Liver (tissue), 9 donors: ENCODE data around the gene AIP. TPM values are rescaled to one million over a fixed set of nuclear protein-coding genes. Genes with fewer than 3 reads are reported as not detected.
A peak's percentile ranks its signal among the peaks of the same experiment; 100 is the strongest.

Experiments used
- DNase-seq: peaks from one replicate; pipeline ENCODE4 v3.0.0-alpha.2; 2017; ENCODE audit warnings: low spot score
- H3K27ac ChIP-seq, 2 donors: one replicate each; pipeline ENCODE4 v1.7.0; 2013; ENCODE audit warnings: inconsistent platforms in 2 of 2, low read length in 2 of 2, control low read depth in 1 of 2, low read depth in 1 of 2, mild to moderate bottlenecking in 1 of 2
- H3K27me3 ChIP-seq, 4 donors: one replicate each; pipeline versions ENCODE4 v1.6.1 to v1.7.0; 2013; ENCODE audit warnings: low read length in 3 of 4, inconsistent platforms in 1 of 4, mild to moderate bottlenecking in 1 of 4, moderate library complexity in 1 of 4; ENCODE audit not compliant: control insufficient read depth in 4 of 4, insufficient read depth in 4 of 4
- H3K36me3 ChIP-seq, 4 donors: one replicate each; pipeline versions ENCODE4 v1.6.1 to v1.7.0; 2013; ENCODE audit warnings: low read length in 3 of 4, mild to moderate bottlenecking in 3 of 4, low read depth in 1 of 4, moderate library complexity in 1 of 4; ENCODE audit not compliant: control insufficient read depth in 4 of 4, insufficient read depth in 3 of 4
- H3K4me1 ChIP-seq, 4 donors: one replicate each; pipeline versions ENCODE4 v1.6.1 to v1.7.0; 2013; ENCODE audit warnings: low read length in 3 of 4, mild to moderate bottlenecking in 3 of 4, moderate library complexity in 1 of 4; ENCODE audit not compliant: control insufficient read depth in 4 of 4, insufficient read depth in 4 of 4
- H3K4me3 ChIP-seq, 3 donors: one replicate each; pipeline versions ENCODE4 v1.6.1 to v1.7.0; 2013; ENCODE audit warnings: low read length in 3 of 3, control low read depth in 1 of 3, low read depth in 1 of 3, mild to moderate bottlenecking in 1 of 3
- H3K9ac ChIP-seq, 2 donors: one replicate each; pipeline ENCODE4 v1.7.0; 2013; ENCODE audit warnings: low read length in 2 of 2, mild to moderate bottlenecking in 2 of 2, moderate library complexity in 2 of 2, control low read depth in 1 of 2, low read depth in 1 of 2
- H3K9me3 ChIP-seq, 4 donors: one replicate each; pipeline versions ENCODE4 v1.6.1 to v1.7.0; 2013; ENCODE audit warnings: low read length in 3 of 4; ENCODE audit not compliant: control insufficient read depth in 4 of 4
- ATF3 ChIP-seq: IDR thresholded peaks from 2 replicates; pipeline ENCODE4 v1.6.1; 2016; ENCODE audit warnings: antibody characterized with exemption
- CTCF ChIP-seq: fragments of 150-350 bp; IDR thresholded peaks from 2 replicates; pipeline ENCODE4 v1.5.1; 2017; ENCODE audit warnings: improper control_type of control experiment, low read depth, low read length; ENCODE audit not compliant: missing input control
- EGR1 ChIP-seq, 2 donors: IDR thresholded peaks; 2 replicates each; pipeline ENCODE4 v1.6.1; 2016 to 2018; ENCODE audit warnings: antibody characterized with exemption in 2 of 2, low read depth in 2 of 2
- FOXA1 ChIP-seq: IDR thresholded peaks from 2 replicates; pipeline ENCODE4 v1.6.1; 2016; ENCODE audit warnings: antibody characterized with exemption
- GABPA ChIP-seq, 2 donors: IDR thresholded peaks in 1 of 2; conservative IDR thresholded peaks in 1 of 2; 2 replicates each; pipeline ENCODE4 v1.6.1; 2016; ENCODE audit warnings: antibody characterized with exemption in 2 of 2, mild to moderate bottlenecking in 1 of 2, moderate library complexity in 1 of 2
- HNF4A ChIP-seq, 2 donors: conservative IDR thresholded peaks; 2 replicates each; pipeline ENCODE4 v1.6.1; 2016; ENCODE audit warnings: antibody characterized with exemption in 2 of 2, mild to moderate bottlenecking in 2 of 2
- HNF4G ChIP-seq: IDR thresholded peaks from 2 replicates; pipeline ENCODE4 v1.6.1; 2016; ENCODE audit warnings: antibody characterized with exemption
- JUND ChIP-seq, 2 donors: IDR thresholded peaks; 2 replicates each; pipeline ENCODE4 v1.6.1; 2016; ENCODE audit warnings: antibody characterized with exemption in 2 of 2
- MAX ChIP-seq: IDR thresholded peaks from 2 replicates; pipeline ENCODE4 v1.6.1; 2016; ENCODE audit warnings: antibody characterized with exemption
- RAD21 ChIP-seq, 2 donors: IDR thresholded peaks; 2 replicates each; pipeline ENCODE4 v1.6.1; 2016; ENCODE audit warnings: antibody characterized with exemption in 2 of 2, mild to moderate bottlenecking in 2 of 2
- REST ChIP-seq: IDR thresholded peaks from 2 replicates; pipeline ENCODE4 v1.6.1; 2016; ENCODE audit warnings: antibody characterized with exemption, mild to moderate bottlenecking
- RXRA ChIP-seq, 2 donors: IDR thresholded peaks; 2 replicates each; pipeline ENCODE4 v1.6.1; 2017 to 2018; ENCODE audit warnings: antibody characterized with exemption in 2 of 2, mild to moderate bottlenecking in 1 of 2
- SP1 ChIP-seq: IDR thresholded peaks from 2 replicates; pipeline ENCODE4 v1.6.1; 2018; ENCODE audit warnings: antibody characterized with exemption, mild to moderate bottlenecking
- YY1 ChIP-seq: IDR thresholded peaks from 2 replicates; pipeline ENCODE4 v1.6.1; 2016; ENCODE audit warnings: antibody characterized with exemption, mild to moderate bottlenecking
- ZBTB33 ChIP-seq: IDR thresholded peaks from 2 replicates; pipeline ENCODE4 v1.6.1; 2016; ENCODE audit warnings: antibody characterized with exemption
- WGBS: extraction: QIAGEN DNeasy Blood & Tissue Kit; methylation state at CpG from one replicate; pipeline ENCODE4 v1.1.7; 2013; 5-methylcytosine and 5-hydroxymethylcytosine counted together
- polyA plus RNA-seq, 2 donors: library from polyadenylated mRNA; stranded (reverse) in 1 of 2; unstranded in 1 of 2; fragments of 200-250 nt in 1 of 2; fragments of >200 nt in 1 of 2; fragmentation: Nextera tagmentation in 1 of 2; extraction: Ambion mirVana in 1 of 2; gene quantifications; one replicate each; pipeline versions ENCODE4 v1.2.1 to v1.2.3, GENCODE V29; 2013 to 2015
- total RNA-seq, 2 donors: library from RNA; depleted of rRNA; stranded (reverse); fragments of >200 nt; gene quantifications; one replicate each; pipeline ENCODE4 v1.2.3, GENCODE V29; 2014
- donor health status: healthy.
- donor health status: healthy.
- donor health status: healthy.
- donor health status: healthy.
- donor health status: healthy.

AIP gene
- total and polyA plus RNA-seq, 4 donors: 17.6 to 28.2 (median 23.1) TPM

- WGBS: 88% methylated on average over 19 of the region's 19 CpGs
- Histone ChIP-seq H3K27me3 (no peaks in the 10 kb centered on the region), H3K36me3 (peaks cover 0 to 2% (median 1%) of the 10 kb centered on the region in 4 donors), H3K9ac (no peak overlapping the region), H3K9me3 (no peaks in the 10 kb centered on the region), H3K27ac (no peak overlapping the region), H3K4me3 (peak overlapping the region in 1 of 3 donors; percentile 63), H3K4me1 (peaks cover 8 to 40% (median 21%) of the 10 kb centered on the region in 4 donors)
- TF ChIP-seq EGR1 (IDR thresholded peaks at IDR 0.05; ENCODE audit: low read depth in 2 of 2) (no peak), MAX (no peak), RAD21 (IDR thresholded peaks at IDR 0.05) (no peak), GABPA (IDR thresholded peaks at IDR 0.05 in 1 of 2, conservative IDR thresholded peaks at IDR 0.05 in 1 of 2) (no peak), HNF4G (no peak), FOXA1 (no peak), ATF3 (no peak)
- no peak for DNase-seq
Measured at GRCh38 chr11:67503119-67504004, 20.5 kb downstream of the AIP start.

GRCh38 chr11:67504005-67504949 is 21.5 kb downstream of the AIP start:
- DNase-seq: no peak
- no peaks in the 10 kb centered on the region for H3K27me3 ChIP-seq
- TF ChIP-seq JUND (IDR thresholded peaks at IDR 0.05): no peak
- no peaks in the 10 kb centered on the region for H3K9me3 ChIP-seq
- H3K36me3 ChIP-seq: peaks cover 0 to 2% (median 0%) of the 10 kb centered on the region in 4 donors
- peak overlapping the region; percentile 22 to 30 for H3K9ac ChIP-seq
- H3K4me3 ChIP-seq: peak overlapping the region in 2 of 3 donors; percentile 63 to 69
- H3K27ac ChIP-seq: peak overlapping the region; percentile 96 to 100
- H3K4me1 ChIP-seq: peaks cover 8 to 44% (median 26%) of the 10 kb centered on the region in 4 donors
- 10% methylated on average over 101 of the region's 101 CpGs for WGBS

GRCh38 chr11:67504950-67505581 is 22.2 kb downstream of the AIP start, which contains the start of gene PITPNM1:
TSS of gene PITPNM1 (minus strand) at chr11:67505363. CDS start at chr11:67504180, 1,183 bp downstream.
- 1% methylated on average over 58 of the region's 58 CpGs for WGBS
- peak; percentile 62 for DNase-seq
- H3K9ac ChIP-seq: peak within 1 kb of the TSS; percentile 66 to 74
- H3K4me3 ChIP-seq: peak within 1 kb of the TSS; percentile 12 to 78 (median 69)
- no peaks in the 10 kb centered on the region for H3K27me3 ChIP-seq
- no peaks in the 10 kb centered on the region for H3K9me3 ChIP-seq
- peaks cover 8 to 44% (median 26%) of the 10 kb centered on the region in 4 donors for H3K4me1 ChIP-seq
- peaks cover 0 to 2% (median 0%) of the 10 kb centered on the region in 4 donors for H3K36me3 ChIP-seq
- peak within 1 kb of the TSS; percentile 96 to 100 for H3K27ac ChIP-seq
- TF ChIP-seq YY1 (no peak), SP1 (no peak), HNF4A (conservative IDR thresholded peaks at IDR 0.05) (no peak), RAD21 (IDR thresholded peaks at IDR 0.05) (no peak), REST (no peak), CTCF (no peak), ATF3 (no peak), RXRA (IDR thresholded peaks at IDR 0.05) (no peak), ZBTB33 (no peak)
